Thyroid gland (tissue), 4 donors: Measurements from ENCODE around the gene OSBPL5. TPM values are rescaled to one million over a fixed set of nuclear protein-coding genes. Genes with fewer than 3 reads are reported as not detected.

Experiments used
- DNase-seq, 2 donors: peaks; one replicate each; pipeline ENCODE4 v3.0.0-alpha.2; 2019
- H3K27ac ChIP-seq, 3 donors: fragments of 200-600 bp; sonication (generic); 1 replicate in 2 of 3; 2 replicates in 1 of 3; pipeline ENCODE4 v1.5.1; 2016 to 2019; ENCODE audit warnings: mild to moderate bottlenecking in 1 of 3, moderate library complexity in 1 of 3
- H3K27me3 ChIP-seq: fragments of 200-600 bp; sonication (generic); one replicate; pipeline ENCODE4 v1.5.1; 2019
- H3K36me3 ChIP-seq, 2 donors: fragments of 200-600 bp; sonication (generic); one replicate each; pipeline ENCODE4 v1.5.1; 2016 to 2019
- H3K4me1 ChIP-seq, 2 donors: fragments of 200-600 bp; sonication (generic); one replicate each; pipeline ENCODE4 v1.5.1; 2017 to 2019
- H3K4me3 ChIP-seq, 3 donors: fragments of 200-600 bp; sonication (generic); replicated peaks in 1 of 3; 1 replicate in 2 of 3; 2 replicates in 1 of 3; pipeline ENCODE4 v1.5.1; 2016; ENCODE audit warnings: mild to moderate bottlenecking in 1 of 3
- H3K9me3 ChIP-seq: fragments of 200-600 bp; sonication (generic); one replicate; pipeline ENCODE4 v1.5.1; 2017
- CTCF ChIP-seq, 6 experiments: fragments of 200-600 bp in 3 of 6; fragments of 450-650 bp in 3 of 6; sonication (generic) in 3 of 6; IDR thresholded peaks; one replicate each; pipeline ENCODE4 v1.5.1; 2016 to 2019; ENCODE audit warnings: antibody characterized with exemption in 6 of 6, mild to moderate bottlenecking in 2 of 6, inconsistent platforms in 1 of 6, moderate library complexity in 1 of 6
- POLR2A ChIP-seq, 2 donors: fragments of 450-650 bp; IDR thresholded peaks; one replicate each; pipeline ENCODE4 v1.6.1; 2017; ENCODE audit warnings: antibody characterized with exemption in 2 of 2, mild to moderate bottlenecking in 2 of 2, moderate library complexity in 1 of 2
- WGBS, 2 donors: methylation state at CpG; one replicate each; pipeline ENCODE4 v1.1.5; 2017; 5-methylcytosine and 5-hydroxymethylcytosine counted together
- intact Hi-C: fragments of 100-400 bp; cut with DNase I; formaldehyde crosslinking; loops from one replicate; pipeline ENCODE4 v1.15.1; 2023
- total RNA-seq, 4 donors: library from RNA; depleted of rRNA; stranded (reverse); fragments of >200 nt; gene quantifications; one replicate each; pipeline ENCODE4 v1.2.3, GENCODE V29; 2016

The OSBPL5 gene
- total RNA-seq, 4 donors from 2014 or later = 24.2 to 46.7 (median 34.4) TPM

DNA sequence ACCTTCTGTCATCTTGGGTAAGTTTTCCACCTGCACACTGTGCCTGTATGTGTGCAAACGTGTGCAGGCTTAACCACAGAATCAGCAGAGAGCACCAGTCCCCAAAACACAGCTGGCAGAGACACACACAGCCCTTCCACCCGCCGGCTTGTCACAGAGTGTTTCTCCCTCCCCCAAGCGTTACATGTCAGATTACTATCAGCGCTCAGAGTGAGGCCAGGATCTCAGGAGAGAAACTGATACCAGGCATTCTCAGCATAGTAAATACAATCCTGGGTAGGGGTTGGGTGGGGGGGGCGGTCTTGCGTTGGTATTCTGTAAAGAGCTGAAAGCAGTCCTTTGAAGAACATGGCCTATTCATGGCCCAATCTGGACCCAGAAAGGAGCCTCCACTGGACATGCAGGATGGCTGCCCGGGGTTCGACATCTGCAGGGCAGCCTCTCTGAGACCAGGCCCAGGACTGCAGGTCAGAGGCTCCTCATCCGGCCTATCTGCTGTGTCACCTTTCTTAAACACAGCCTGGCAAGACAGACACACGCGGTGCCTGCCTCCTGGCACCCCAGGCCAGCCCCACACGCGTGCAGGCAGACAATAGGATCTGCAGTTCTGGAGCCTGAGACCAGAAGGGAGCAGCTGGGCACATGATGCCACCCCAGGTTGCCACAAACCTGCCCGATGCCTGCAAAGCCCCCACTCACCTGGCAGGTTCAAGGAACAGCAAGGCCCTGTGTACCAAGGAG is 1.7 kb downstream of the OSBPL5 start:
- H3K9me3 ChIP-seq = no peaks in the 10 kb centered on the region
- H3K4me1 ChIP-seq = peaks cover 33 to 53% of the 10 kb centered on the region in 2 donors
- TF ChIP-seq CTCF (IDR thresholded peaks at IDR 0.05) = no peak
- TF ChIP-seq POLR2A (IDR thresholded peaks at IDR 0.05) = no peak
- H3K4me3 ChIP-seq = peak overlapping the region in 1 of 3 donors; percentile 71
- H3K36me3 ChIP-seq = no peaks in the 10 kb centered on the region
- WGBS, 2 donors = 79 to 82% methylated on average over 10 to 13 of the region's 15 CpGs
- no peak for DNase-seq
- H3K27me3 ChIP-seq = no peaks in the 10 kb centered on the region
- intact Hi-C loops = no loop called here
- H3K27ac ChIP-seq = peak overlapping the region in 2 of 3 donors; percentile 58 to 65

GRCh38 chr11:3162410-3163240 is 2.5 kb downstream of the OSBPL5 start:
- no peaks in the 10 kb centered on the region for H3K36me3 ChIP-seq
- no peak overlapping the region for H3K4me3 ChIP-seq
- no peaks in the 10 kb centered on the region for H3K27me3 ChIP-seq
- WGBS, 2 donors = 85 to 88% methylated on average over 17 to 21 of the region's 21 CpGs
- no peaks in the 10 kb centered on the region for H3K9me3 ChIP-seq
- intact Hi-C loops = no loop called here
- peaks cover 33 to 55% of the 10 kb centered on the region in 2 donors for H3K4me1 ChIP-seq
- H3K27ac ChIP-seq = no peak overlapping the region
- TF ChIP-seq POLR2A (IDR thresholded peaks at IDR 0.05) (no peak), CTCF (IDR thresholded peaks at IDR 0.05) (no peak)
- DNase-seq = no peak

GRCh38 chr11:3161720-3162409 is 3.2 kb downstream of the OSBPL5 start:
- peak overlapping the region in 1 of 3 donors; percentile 69 for H3K27ac ChIP-seq
- 89 to 95% methylated on average over 6 of the region's 7 CpGs for WGBS, 2 donors
- H3K4me1 ChIP-seq = peaks cover 38 to 63% of the 10 kb centered on the region in 2 donors
- no peaks in the 10 kb centered on the region for H3K9me3 ChIP-seq
- intact Hi-C loops = no loop called here
- H3K4me3 ChIP-seq = no peak overlapping the region
- TF ChIP-seq POLR2A (IDR thresholded peaks at IDR 0.05) = no peak
- TF ChIP-seq CTCF (IDR thresholded peaks at IDR 0.05) = no peak
- peak in 1 of 2 donors; percentile 0 for DNase-seq
- no peaks in the 10 kb centered on the region for H3K27me3 ChIP-seq
- H3K36me3 ChIP-seq = no peaks in the 10 kb centered on the region

DNA sequence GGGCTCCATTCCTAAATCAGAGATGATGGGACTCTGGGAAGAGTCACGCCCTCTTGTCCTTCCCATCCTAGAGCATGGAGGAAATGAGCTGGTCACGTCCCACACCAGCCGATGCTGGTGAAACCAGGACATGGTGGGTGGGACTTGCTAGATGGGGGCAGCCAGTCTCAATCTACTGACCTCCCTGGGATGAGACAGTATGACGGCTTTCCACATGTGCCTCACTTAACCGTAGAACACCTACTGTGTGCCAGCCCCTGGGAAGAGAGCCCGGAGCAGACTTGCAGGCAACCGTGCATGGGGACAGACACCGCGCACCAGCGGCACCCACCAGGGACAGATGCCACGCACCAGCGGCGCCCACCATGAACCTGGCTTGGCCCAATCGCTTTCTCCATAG is 3.8 kb downstream of the OSBPL5 start:
- no peaks in the 10 kb centered on the region for H3K9me3 ChIP-seq
- H3K4me3 ChIP-seq = no peak overlapping the region
- TF ChIP-seq CTCF (IDR thresholded peaks at IDR 0.05) (no peak), POLR2A (IDR thresholded peaks at IDR 0.05) (no peak)
- peak overlapping the region in 1 of 3 donors; percentile 69 for H3K27ac ChIP-seq
- DNase-seq = peak in 1 of 2 donors; percentile 3
- no peaks in the 10 kb centered on the region for H3K36me3 ChIP-seq
- no peaks in the 10 kb centered on the region for H3K27me3 ChIP-seq
- WGBS, 2 donors = 83 to 90% methylated on average over 13 of the region's 14 CpGs
- H3K4me1 ChIP-seq = peaks cover 38 to 69% of the 10 kb centered on the region in 2 donors
- intact Hi-C loops = no loop called here
